HepG2 (cell line): ENCODE measurements around the gene SPEM2. TPM values are rescaled to one million over a fixed set of nuclear protein-coding genes. Genes with fewer than 3 reads are reported as not detected.

ENCODE experiments used
- ATAC-seq: fragments of 200-7000 bp; cut with Tn5 transposase; 3 replicates; pipeline ENCODE4 v1.9.1; 2020; ENCODE audit warnings: mild to moderate bottlenecking, moderate library complexity
- BruUV-seq: library from RNA; stranded (reverse); fragments of 400-500 nt; replicated peaks from 2 replicates; lab custom pipeline; 2021; lab: Mats Ljungman, UMichigan
- CTCF ChIA-PET: fragments of 300-600 bp; formaldehyde crosslinking; extraction: SDS; loops from one replicate; lab custom pipeline; 2021; ENCODE audit warnings: low total read pairs, inconsistent platforms, low intra/inter-chr PET ratio; lab: Yijun Ruan, JAX
- POLR2A ChIA-PET: fragments of 350-600 bp; sonication (Branson Sonifier 250); formaldehyde crosslinking; loops from one replicate; lab custom pipeline; 2020; ENCODE audit warnings: antibody characterized with exemption, inconsistent platforms; lab: Yijun Ruan, JAX
- DNase-seq: peaks from one replicate; pipeline ENCODE4 v3.0.0-alpha.2; 2015; ENCODE audit warnings: low spot score
- FAIRE-seq: peaks from 3 replicates; lab custom pipeline; 2011; peaks lifted over from hg19 to GRCh38; lab: Jason Lieb, UNC
- H2AFZ ChIP-seq: one replicate; pipeline ENCODE4 v1.6.1; 2011; ENCODE audit warnings: low read length, inconsistent platforms
- H3K27ac ChIP-seq: fragments of 300-600 bp; 3 replicates; pipeline ENCODE4 v1.8.0; 2011; ENCODE audit warnings: mixed run types, mild to moderate bottlenecking, mixed read lengths, low read length, inconsistent platforms; ENCODE audit not compliant: insufficient read depth; ENCODE audit errors: extremely low read length
- H3K27me3 ChIP-seq, 2 experiments: fragments of 200-600 bp in 1 of 2; 2 replicates in 1 of 2; 3 replicates in 1 of 2; pipeline versions ENCODE4 v1.6.0 to v1.8.0; 2011; ENCODE audit warnings: low read length in 2 of 2, mild to moderate bottlenecking in 2 of 2, moderate library complexity in 2 of 2, inconsistent platforms in 1 of 2; ENCODE audit not compliant: insufficient read depth in 2 of 2, control insufficient read depth in 1 of 2
- H3K36me3 ChIP-seq, 2 experiments: fragments of 200-600 bp in 1 of 2; replicated peaks in 1 of 2; 2 replicates in 1 of 2; 3 replicates in 1 of 2; pipeline versions ENCODE4 v1.5.1 to v1.8.0; 2011; ENCODE audit warnings: low read length in 2 of 2, inconsistent platforms in 1 of 2; ENCODE audit not compliant: insufficient read depth in 2 of 2, control insufficient read depth in 1 of 2
- H3K4me1 ChIP-seq: 2 replicates; pipeline ENCODE4 v1.5.1; 2012; ENCODE audit warnings: low read length, inconsistent platforms; ENCODE audit not compliant: insufficient read depth
- H3K4me2 ChIP-seq: 2 replicates; pipeline ENCODE4 v1.6.0; 2011; ENCODE audit warnings: low read depth, low read length, inconsistent platforms
- H3K4me3 ChIP-seq, 3 experiments: fragments of 200-600 bp in 1 of 3; sonication (generic), shearing (Covaris generic) in 1 of 3; replicated peaks in 1 of 3; 2 replicates each; pipeline ENCODE4 v1.5.1; 2011 to 2016; ENCODE audit warnings: low read length in 3 of 3, inconsistent platforms in 2 of 3, low read depth in 2 of 3, mild to moderate bottlenecking in 2 of 3, control low read depth in 1 of 3, mixed read lengths in 1 of 3; ENCODE audit not compliant: insufficient read depth in 1 of 3
- H3K79me2 ChIP-seq: one replicate; pipeline ENCODE4 v1.6.1; 2011; ENCODE audit warnings: low read length, inconsistent platforms; ENCODE audit not compliant: insufficient read depth
- H3K9ac ChIP-seq: 2 replicates; pipeline ENCODE4 v1.6.0; 2011; ENCODE audit warnings: mild to moderate bottlenecking, low read depth, low read length, inconsistent platforms; ENCODE audit not compliant: insufficient read depth
- H3K9me3 ChIP-seq: 2 replicates; pipeline ENCODE4 v1.5.1; 2012; ENCODE audit warnings: mild to moderate bottlenecking, low read length
- H4K20me1 ChIP-seq: 2 replicates; pipeline ENCODE4 v1.6.0; 2011; ENCODE audit warnings: inconsistent platforms, mild to moderate bottlenecking, low read length, moderate library complexity; ENCODE audit not compliant: insufficient read depth
- AGO2 ChIP-seq: fragments of 200-400 bp; formaldehyde crosslinking; optimal IDR thresholded peaks from 2 replicates; pipeline ENCODE3; 2017; ENCODE audit warnings: mild to moderate bottlenecking, low read depth, low read length, moderate library complexity
- FOXP1 ChIP-seq, 2 experiments: fragments of 450-650 bp in 1 of 2; IDR thresholded peaks; 2 replicates each; pipeline ENCODE4 v1.6.1; 2017 to 2018; ENCODE audit warnings: antibody characterized with exemption in 1 of 2
- HNRNPL ChIP-seq: fragments of 200-400 bp; formaldehyde crosslinking; IDR thresholded peaks from 2 replicates; pipeline ENCODE4 v1.6.1; 2017; ENCODE audit warnings: mild to moderate bottlenecking, low read depth, low read length
- MAFK ChIP-seq, 2 experiments: IDR thresholded peaks in 1 of 2; conservative IDR thresholded peaks in 1 of 2; 2 replicates each; pipeline ENCODE4 v1.6.1; 2011; ENCODE audit warnings: improper control_type of control experiment in 2 of 2, low read length in 2 of 2
- NFE2L1 ChIP-seq: sonication (generic); formaldehyde crosslinking; IDR thresholded peaks from 2 replicates; pipeline ENCODE4 v1.4.0; 2020; ENCODE audit warnings: missing genetic modification reagents, mild to moderate bottlenecking, borderline replicate concordance
- ZNF644 ChIP-seq: IDR thresholded peaks from 2 replicates; pipeline ENCODE4 v1.6.1; 2016; ENCODE audit warnings: low read depth
- ZNF687 ChIP-seq: sonication (generic); formaldehyde crosslinking; IDR thresholded peaks from 2 replicates; pipeline ENCODE4 v1.5.1; 2020; ENCODE audit warnings: mild to moderate bottlenecking, missing genetic modification reagents, moderate library complexity
- WGBS: methylation state at CpG from one replicate; pipeline ENCODE4 v1.1.6; 2017; ENCODE audit warnings: low lambda C conversion rate; 5-methylcytosine and 5-hydroxymethylcytosine counted together
- in situ Hi-C: cut with HindIII; loops from 2 replicates; pipeline ENCODE4 v1.10.0; 2017; ENCODE audit warnings: low pct_unique_long_range_greater_than_20kb; ENCODE audit not compliant: extremely low pct_ligation_motif_present
- intact Hi-C: fragments of 100-400 bp; cut with micrococcal nuclease; formaldehyde crosslinking; loops from one replicate; pipeline ENCODE4 v1.10.0; 2022; ENCODE audit not compliant: unreplicated experiment
- polyA plus RNA-seq, 8 experiments: library from polyadenylated mRNA; depleted of rRNA in 3 of 8; stranded (reverse) in 7 of 8; unstranded in 1 of 8; fragments of >200 nt; fragmentation: Illumina TruSeq in 4 of 8; extraction: Trizol in 4 of 8; gene quantifications; 2 replicates each; pipeline versions ENCODE4 v1.2.1 to v1.2.3, GENCODE V29; 2011 to 2016; ENCODE audit warnings: low read depth in 4 of 8, missing spikeins in 1 of 8, mixed read lengths in 1 of 8; ENCODE audit not compliant: insufficient read depth in 1 of 8
- total RNA-seq, 5 experiments: library from RNA; depleted of rRNA; stranded (reverse); fragments of >200 nt; fragmentation: Illumina TruSeq; extraction: Trizol; gene quantifications; 2 replicates each; pipeline ENCODE4 v1.2.3, GENCODE V29; 2016; ENCODE audit warnings: low read depth in 1 of 5

The SPEM2 gene
- total and polyA plus RNA-seq, 2 of the 13 experiments (the other 11 are each of a cell fraction or from before 2014, with no cell fraction given): not detected

GRCh38 chr17:7410634-7411426, 14.6 kb upstream of the SPEM2 start:
- intact Hi-C loops (no loop called here), in situ Hi-C loops (no loop called here)
- no peak overlapping the region for H3K27ac ChIP-seq
- H3K9me3 ChIP-seq: no peaks in the 10 kb centered on the region
- BruUV-seq: no TSS peak
- no peak overlapping the region for H2AFZ ChIP-seq
- ChIA-PET CTCF (no interaction called here), POLR2A (no interaction called here)
- TF ChIP-seq ZNF687: 0 out of 2 replicates have a peak, but pooled peaks have one; percentile 15
- TF ChIP-seq NFE2L1: no peak
- no peak for TF ChIP-seq FOXP1 (IDR thresholded peaks at IDR 0.05)
- no peak for TF ChIP-seq FOXP1 (CRISPR knock-in tag; IDR thresholded peaks at IDR 0.05)
- TF ChIP-seq AGO2: peak; percentile 67
- TF ChIP-seq HNRNPL: 0 out of 2 replicates have a peak, but pooled peaks have one; percentile 18
- TF ChIP-seq MAFK (conservative IDR thresholded peaks at IDR 0.05 in 1 of 2, IDR thresholded peaks at IDR 0.05 in 1 of 2; ENCODE audit: low read length in 2 of 2): no peak
- TF ChIP-seq ZNF644 (CRISPR knock-in tag): no peak
- H3K36me3 ChIP-seq: 0 out of 5 replicates have a peak, but pooled peaks cover 0 to 2% of the 10 kb centered on the region in 2 experiments
- no peak for DNase-seq
- no peak overlapping the region for H3K4me2 ChIP-seq
- 91% methylated on average over 25 of the region's 25 CpGs for WGBS
- H3K4me1 ChIP-seq: peaks cover 3% of the 10 kb centered on the region
- no peaks in the 10 kb centered on the region for H3K27me3 ChIP-seq
- H3K9ac ChIP-seq: no peak overlapping the region
- no peak for ATAC-seq
- no peaks in the 10 kb centered on the region for H3K79me2 ChIP-seq
- H4K20me1 ChIP-seq: no peaks in the 10 kb centered on the region
- H3K4me3 ChIP-seq: no peak overlapping the region
- FAIRE-seq: no peak
